Activated CD8-positive, alpha-beta memory T cell treated with anti-CD3 and anti-CD28 coated beads, Interleukin-2, amount 50 U/mL, for 24 hours (primary cell): Measurements from ENCODE around the gene RGS14.
"Not testable (repeated sequence)": the region's sequence is repeated elsewhere in the genome, so short reads cannot be mapped to it uniquely, and the experiment has no call there.

Experiments
- DNase-seq: peaks from one replicate; pipeline ENCODE4 v3.0.0-alpha.2; 2020; ENCODE audit errors: extremely low read depth

Gene RGS14

DNA sequence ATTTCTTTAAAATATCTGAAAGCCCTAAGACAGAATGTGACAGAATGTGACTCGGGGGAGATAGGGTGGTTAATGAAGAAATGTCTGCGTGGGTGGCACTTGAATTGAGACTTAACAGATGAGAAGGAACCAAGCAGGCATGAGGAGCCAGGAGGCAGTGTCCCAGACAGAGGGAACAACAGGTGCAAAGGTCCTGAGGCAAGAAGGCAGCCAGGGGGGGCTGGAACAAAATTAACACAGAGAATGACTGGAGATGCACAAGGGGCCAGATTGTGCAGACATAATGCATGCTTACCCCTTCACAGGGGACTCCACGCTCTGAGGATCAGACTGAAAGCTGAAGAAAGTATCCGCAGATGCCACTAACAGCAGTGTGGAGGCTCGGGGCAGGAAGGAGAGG, 8.0 kb upstream of the RGS14 start:
- DNase-seq = no peak

DNA sequence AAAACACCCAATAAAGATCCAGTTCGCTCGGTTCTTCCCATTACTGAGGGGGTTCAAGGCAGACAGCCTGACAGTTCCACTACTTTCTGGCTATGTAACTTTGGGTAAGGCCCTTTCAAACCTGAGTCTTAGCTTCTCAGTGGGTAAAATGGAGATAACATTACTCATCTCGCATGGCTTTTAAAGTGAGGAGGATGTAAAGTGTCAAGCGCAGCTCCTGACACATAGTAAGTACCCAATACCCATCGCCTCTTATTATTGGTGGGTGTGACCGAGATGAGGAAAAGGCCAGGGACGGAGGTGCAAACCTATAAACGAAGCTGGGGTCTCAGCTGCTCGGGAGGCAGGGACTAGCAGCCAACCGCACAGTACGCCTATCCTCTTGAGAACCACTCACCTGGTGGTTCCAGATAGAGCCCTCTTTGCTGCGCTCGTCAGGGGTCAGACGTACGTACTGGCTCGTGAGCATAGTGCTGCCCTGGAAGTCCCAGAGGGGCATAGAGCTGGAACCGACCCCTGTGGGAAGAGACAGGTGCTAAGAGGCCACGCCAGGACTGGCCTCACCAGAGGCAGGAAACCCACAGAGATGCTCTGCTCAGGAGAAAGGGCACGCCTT, 6.8 kb upstream of the RGS14 start:
- no peak for DNase-seq

DNA sequence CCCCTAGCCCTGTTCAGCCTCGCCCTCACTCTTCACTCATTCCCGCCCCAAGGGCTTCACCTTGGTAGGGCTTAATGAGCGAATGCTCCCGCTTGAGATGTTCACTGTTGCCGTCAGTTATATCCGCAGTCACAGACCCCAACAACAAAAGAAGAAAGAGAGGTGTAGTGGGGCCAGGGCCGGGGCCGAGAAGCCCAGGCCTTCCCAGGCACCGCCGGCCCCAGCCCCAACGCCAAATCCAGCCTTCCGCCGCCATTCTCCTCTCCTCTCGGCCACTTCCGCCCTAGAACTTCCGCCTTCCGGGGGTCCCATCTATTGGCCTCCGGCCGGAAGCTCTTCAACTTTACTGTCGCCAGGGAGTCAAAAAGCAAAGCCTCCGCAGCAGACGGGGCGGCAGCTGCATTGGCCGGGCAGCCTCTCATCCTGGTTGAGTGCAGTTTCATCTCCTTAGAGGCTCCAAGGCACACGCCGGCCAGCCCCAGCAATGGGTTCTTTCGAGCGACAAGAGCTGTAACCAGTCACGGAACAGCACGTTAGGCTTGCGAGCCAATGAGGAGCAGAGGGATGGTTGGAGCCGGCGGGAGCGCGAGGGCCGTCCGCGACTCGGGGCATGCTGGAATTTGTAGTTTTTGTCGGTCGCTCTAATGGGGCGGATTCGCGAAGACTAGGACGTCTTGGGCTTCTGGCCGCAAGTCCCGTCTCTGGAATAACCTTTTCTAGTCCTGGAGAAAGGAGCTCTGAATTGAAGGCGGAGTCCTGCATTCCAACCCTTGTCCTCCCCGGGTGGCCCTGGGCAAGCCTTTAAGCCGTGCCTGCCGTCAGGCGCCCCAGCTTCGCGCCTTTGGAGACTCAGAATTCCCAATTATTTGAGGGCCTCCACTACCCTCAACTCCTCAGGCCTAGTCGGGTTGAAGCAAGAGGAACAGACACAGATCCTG, 6.1 kb upstream of the RGS14 start, which contains the start of gene LMAN2:
Gene LMAN2, minus strand, starts transcription at position 277 of the 938 bp plus-strand sequence. Its CDS starts 21 bp downstream, at position 256.
- DNase-seq = peak; percentile 86

DNA sequence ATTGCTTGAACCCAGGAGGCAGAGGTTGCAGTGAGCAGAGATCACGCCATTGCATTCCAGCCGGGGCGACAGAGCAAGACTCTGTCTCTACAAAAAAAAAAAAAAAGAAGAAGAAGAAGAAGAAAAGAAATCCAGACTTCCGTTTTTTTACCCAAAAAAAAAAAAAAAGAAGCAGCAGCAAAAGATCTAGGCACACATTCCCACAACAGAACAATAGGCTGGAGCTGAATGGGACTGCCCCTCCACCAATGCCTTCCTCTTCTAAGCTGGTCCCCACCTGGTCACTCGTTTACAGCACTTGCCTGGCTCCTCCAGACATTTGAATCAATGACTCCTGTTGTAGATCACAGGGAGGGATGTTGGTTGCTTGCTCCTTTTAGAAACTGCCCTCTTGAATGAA, 4.6 kb upstream of the RGS14 start:
- DNase-seq = no peak

DNA sequence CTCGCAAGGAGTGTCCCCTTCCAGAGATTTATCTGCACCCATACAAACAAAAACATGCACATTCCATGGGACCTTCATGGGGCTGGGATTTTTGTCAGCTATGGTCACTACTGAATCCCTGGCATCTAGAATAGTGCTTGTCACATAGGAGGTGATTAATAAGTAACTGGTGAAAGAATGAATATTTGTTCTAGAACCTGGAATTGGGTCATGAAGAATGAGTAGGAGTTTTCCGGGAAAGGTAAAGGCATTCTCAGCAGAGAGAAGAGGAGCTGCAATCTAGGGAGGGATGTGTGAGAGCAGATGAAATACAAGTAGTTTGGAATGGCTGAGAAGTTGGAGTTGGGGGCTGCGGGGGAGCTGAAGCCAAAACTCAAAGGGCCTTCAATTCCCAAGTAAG, 3.5 kb upstream of the RGS14 start:
- no peak for DNase-seq

DNA sequence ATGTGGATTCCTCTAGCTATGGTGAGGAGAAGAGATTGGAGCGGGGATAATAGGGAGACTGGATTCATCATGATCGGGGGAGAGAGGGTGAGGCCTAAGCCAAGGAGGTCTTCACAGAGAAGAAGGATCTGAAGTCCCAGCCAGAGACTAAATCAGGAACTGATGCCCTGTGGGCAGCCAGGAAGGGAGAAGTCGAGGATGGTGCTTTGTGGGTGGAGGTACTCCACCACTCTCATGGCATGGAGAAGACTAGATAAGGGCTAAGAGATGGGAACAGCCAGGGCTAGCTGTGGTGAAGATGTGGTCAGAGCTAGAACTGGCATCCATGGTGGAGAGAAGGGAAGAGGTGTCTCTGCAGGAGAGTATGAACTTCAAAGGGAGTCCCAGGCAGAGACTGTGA, 3.0 kb upstream of the RGS14 start:
- DNase-seq = no peak

DNA sequence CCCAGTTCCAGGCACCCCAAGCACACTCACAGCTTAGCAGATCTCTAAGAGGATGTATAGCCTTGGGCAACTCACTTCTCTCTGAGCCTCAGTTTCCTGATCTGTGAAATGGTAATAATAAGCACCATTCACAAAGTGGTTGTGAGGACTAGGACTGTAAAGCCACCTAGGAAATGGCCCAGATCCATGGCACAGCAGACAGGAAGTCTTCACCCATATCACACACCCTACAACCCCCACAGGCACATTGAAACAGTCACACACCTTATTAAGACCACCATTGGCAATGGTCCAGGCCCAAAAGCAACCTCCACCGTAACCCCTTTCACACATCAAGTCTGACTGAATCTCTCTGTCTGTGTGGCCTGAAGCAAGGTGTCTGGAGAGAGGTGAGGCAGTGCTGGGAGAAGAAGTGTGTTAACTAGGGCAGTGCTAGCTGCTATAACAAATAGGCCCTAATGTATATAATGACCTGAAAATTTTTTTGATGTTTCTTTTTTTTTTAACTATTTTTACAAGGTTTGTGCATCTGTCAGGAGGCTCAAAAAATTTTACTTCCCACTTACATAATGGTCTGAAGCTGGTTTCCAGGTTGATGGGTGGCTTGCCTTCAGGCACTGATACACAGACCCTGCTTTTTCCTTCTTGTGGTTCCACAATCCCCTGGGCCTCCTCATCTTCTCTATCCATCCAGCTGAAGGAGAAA, 2.4 kb upstream of the RGS14 start:
- DNase-seq = no peak

DNA sequence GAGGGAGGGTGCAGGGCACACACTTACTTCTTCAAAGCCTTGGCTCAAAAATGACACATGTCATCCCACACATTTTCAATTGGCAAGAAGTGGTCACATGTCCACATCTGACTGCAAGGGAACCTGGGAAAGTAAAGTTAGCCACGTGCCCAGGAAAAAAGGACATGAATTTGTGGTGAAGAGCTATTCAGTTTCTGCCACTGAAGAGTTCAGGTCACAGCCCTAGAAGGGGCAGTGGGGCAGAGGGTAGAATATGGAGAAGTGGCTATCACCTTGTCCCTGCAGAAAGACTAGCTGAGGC, 1.9 kb upstream of the RGS14 start:
- DNase-seq = no peak

DNA sequence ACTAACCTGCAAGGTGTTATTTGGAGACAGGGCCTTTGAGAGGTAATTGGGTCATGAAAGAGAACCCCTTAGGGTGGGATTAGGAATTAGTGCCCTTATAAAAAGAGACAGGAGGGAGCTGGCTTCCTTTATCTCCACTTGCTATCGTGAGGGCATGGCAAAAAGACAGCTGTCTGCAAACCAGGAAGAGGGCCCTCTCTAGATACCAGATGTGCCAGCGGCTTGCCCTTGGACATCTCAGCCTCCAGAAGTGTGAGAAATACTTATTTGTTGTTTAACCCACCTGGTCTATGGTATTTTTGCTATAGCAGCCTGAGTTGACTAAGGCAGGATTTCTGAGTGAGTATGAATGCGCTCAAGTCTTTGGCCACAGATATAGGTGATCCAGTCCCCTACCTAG, 978 bp upstream of the RGS14 start:
- no peak for DNase-seq

DNA sequence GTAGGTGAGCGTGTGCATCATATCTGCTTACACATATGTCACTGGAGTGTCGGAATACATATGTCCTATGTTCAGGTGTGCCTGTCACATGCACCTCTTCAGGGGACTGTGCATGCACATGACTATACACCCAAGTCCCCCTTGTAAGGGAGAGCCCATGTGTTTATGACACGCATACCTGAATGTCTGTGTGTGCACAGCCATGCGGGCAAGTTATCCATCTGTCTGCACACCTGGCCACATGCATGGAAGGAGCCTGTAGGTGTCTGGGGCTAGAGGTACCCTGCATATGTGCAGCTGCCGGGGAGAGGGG, 622 bp upstream of the RGS14 start:
- DNase-seq = no peak

DNA sequence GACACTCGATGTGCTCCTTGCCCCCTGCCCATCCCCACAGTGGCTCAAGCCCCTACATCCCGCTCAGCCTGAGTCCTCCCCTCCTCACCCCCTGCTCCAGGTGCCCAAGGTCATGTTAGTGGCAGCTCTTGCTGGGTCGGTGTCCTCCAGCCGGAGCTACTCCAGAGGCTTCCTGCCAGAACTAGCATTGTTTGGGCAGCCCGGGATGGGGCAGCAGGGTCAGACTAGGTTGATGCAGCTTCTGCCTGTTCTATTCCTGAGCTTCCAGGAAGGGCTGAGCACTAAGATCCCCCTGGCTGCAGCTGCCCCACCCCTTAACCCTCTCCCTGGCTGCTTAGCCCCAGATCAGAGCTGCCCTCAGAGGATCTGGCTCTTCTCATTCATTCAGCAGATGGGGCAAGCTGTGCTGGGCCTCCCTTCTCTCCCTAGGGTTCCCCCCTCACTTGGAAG, 671 bp downstream of the RGS14 start:
- DNase-seq = no peak

DNA sequence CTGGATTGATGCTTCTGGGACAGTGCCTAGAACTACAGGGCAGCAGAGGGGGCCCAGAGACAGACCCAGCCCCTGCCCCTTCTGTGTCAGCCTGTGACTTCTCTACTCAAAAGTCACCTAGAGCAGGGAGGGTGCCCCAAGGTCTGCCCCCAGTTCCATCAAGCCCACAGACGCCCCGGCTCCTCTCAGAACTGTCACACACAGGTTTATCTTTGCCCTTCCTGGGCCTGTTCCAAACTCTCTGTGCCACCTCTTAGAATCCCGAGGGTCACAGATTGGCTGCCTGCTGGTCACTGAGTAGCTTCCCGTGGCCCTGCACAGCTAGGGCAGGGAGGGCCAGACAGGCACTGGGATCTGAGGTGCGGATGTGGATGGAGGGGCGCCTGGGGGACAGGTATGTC, 1.7 kb downstream of the RGS14 start:
- no peak for DNase-seq

DNA sequence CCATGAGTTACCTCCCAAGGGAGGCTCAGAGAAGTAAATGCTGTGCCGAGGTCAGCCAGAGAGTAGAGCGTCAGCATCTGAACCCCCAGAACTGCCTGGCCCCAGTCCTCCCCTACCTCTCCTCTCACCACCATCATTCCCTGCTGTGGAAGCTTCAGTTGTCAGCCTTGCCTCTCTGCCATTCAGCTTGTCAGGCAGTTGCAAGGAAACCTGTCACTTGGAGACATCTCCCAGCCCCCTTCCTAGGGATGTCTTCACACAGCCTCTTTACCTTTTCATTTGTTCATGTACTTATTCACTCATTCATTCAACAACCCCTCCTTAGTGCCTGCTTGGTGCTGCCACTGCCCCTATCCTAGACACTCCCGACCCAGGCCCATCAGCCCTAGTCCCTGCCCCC, 2.1 kb downstream of the RGS14 start:
- DNase-seq = no peak

DNA sequence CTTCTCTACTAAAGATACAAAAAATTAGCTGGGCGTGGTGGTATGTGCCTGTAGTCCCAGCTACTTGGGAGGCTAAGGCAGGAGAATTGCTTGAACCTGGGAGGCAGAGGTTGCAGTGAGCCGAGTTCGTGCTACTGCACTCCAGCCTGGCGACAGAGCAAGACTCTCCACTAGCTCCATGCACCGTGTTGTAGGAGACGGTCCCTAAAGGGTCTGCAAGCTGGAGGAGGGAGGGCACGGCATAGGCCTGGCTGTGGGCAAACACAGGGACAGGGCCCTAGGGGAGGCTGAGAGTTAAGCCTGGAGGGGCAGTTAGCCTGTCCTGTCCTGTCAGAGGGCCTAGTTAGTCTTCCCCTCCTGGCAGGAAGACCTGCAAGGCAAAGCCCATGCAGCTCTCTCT, 3.0 kb downstream of the RGS14 start:
- not testable (repeated sequence) for DNase-seq

DNA sequence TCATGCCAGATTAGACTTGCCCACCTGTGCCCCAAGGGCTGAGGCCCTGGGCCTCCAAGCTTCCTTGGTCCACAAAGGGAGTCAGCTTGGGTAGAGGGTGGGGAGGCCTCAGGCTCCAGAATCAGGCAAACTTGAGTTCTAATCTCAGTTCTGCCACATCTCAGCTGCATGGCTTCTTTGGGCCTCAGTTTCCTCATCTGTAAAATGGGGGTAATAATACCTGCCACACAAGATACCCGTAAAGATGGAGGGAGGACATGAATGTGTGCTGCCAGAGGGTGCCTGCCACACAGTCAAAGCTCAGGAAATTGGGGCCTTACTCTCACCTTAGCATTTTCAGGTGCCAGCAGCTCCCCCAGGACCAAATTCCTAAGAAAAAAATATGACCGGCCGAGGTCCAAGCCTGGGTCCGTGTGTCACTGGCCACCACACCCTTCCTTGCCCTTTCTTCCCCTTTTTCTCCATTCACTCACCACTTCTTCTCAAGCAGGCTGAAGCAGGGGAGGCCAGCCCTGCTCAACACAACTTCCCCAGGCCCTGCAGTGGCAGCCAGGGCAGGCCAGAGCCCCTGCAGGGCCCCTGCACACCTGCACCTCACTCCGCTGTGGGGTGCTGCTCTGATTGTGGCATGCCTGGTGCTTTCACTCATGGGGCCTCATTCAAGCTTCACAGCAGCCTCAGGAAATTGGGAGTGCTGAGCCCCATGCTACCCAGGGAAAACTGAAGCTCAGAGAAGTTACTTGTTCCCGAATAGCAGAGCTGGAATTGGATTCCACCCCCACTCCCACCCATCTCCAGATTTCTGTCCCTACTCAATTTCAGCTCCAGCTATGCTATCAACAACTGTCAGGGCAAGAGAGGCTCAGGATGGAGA, 3.9 kb downstream of the RGS14 start:
- DNase-seq = no peak

DNA sequence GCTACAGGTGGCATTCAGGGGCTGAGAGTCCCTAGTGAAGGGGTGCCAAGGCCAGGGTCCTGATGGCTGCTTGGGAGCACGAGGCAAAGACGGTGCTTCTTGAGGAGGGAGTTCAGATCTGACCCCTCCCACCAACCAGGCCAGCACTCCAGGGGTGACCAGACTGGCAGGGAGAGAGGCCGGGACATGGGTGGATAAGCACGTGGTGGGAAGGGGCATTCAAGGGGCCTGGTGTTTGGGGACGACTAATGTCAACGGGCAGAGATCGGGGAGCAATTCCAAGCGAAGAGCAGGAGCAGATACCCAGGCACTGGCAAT, 4.5 kb downstream of the RGS14 start:
- no peak for DNase-seq

DNA sequence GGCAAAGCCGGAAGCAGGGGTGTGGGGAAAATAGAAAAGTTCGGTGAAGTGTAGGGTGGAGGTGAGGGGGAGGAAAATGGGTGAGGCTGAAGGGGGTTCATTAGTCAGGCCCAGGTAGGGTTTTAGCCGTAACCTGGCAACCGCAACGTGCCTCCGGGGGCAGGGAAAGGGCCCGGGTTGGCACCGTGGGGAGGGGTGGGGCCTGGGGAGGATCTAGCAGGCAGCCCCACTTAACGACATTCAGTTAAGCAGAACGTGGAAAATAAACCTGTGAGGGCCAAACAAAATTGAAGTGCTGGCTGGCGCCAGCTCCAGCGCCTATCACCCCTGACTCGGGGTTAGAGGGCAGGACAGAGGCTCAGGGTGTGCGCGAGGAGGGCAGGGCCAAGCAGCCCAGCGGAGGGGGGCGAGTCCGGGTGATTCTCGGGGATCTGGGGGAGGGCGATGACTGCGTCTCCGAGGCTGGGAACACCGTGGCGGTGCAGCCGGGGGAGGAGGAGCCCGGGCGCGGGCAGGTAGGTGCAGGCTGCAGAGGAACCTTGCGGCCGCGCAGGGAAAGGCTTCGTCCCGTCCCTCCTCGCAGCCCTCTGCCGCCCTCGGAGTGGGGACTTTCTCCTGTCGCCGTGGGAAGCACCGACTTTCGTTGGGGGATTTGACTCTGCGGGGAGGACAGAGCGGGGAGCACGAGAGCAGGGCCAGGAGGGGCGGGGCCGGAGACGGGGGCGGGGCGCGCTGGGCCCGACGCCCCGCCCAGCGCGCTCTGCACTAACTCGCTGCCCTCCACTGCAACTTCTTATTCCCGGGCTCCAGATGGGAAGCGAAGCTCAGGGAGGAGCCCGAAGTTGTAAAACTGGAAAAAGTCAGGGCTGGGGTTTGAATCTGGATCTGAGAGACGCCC, 5.1 kb downstream of the RGS14 start:
- no peak for DNase-seq

DNA sequence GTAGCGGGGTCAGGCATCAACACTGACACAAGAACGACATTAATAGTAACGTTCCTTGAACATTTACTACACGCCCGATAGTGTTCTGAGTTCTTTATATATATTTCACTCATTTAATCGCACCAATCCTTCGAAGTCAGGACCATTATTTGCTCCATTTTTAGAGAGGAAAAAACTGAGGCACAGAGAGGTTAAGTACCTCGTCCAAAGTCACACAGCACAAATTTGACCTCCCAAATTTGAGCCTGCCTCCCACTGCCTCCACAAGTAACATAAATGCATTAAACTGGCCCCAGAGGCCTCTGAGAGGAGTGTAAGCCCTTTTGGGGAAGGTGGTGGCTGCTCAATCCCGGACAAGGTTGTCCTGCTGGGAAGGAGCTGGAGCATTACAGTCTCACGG, 5.8 kb downstream of the RGS14 start:
- no peak for DNase-seq

DNA sequence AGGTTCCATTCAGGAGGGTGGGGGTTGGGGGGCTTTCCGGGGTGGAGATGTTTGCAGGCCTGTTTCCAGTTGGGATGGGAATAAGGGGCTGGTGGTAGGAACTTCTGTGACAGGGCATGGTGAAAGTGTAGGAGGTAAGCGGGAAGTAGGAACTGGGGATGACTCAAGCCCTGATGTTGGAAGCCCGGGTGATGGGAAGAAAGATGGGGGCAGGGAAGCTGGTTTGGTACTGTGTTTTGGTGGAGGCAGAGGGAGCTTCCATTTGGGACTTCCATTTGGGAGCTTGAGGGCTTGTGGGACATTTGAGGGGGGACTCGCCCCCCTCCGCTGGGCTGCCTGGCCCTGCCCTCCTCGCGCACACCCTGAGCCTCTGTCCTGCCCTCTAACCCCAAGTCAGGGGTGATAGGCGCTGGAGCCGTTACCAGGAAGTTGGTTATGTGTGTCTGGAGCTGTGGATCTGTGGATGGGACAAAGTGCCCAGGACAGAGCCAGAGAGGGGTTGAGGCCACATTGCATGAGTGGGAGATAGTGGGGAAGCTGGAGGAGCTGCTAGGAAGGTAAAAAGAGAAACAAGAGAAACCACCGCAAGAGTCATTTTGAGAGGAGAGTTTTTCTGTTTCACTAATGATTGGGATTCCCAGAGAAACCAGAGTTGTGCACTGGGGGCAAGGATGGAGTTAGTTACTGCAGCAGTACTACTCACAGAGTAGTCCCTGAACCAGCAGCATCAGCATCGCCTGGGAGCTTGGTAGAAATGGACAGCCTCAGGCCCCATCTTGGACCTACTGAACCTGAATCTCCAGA, 6.6 kb downstream of the RGS14 start:
- DNase-seq = no peak

DNA sequence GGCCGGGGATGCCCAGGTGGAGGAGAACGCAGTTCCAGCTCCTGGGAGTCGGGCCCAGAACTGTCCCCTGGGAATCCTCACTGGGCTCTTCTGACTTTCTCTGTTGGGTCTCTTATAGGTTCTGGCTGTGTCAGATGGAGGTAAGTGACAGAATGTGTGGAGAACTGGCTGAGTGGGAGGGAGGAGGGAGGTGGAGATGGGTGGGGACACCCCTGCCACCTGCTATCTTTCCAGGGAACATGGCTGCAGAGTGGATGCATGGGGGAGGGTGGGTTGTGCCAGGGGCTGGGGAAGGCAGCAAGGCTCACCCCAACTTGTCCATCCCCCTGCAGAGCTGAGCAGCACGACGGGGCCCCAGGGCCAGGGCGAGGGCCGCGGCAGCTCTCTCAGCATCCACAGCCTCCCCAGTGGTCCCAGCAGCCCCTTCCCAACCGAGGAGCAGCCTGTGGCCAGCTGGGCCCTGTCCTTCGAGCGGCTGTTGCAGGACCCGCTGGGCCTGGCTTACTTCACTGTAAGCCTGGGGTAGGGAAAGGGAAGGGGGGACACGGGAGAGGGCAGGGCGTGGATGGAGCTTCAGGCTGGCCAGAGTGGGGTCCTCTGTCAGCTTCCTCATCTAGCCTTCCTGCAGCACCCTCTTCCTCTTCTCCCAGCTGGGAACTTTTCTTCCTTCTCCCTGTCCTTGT, 8.3 kb downstream of the RGS14 start:
- DNase-seq = no peak
